ES-I3 (cell line): ENCODE measurements around the gene GABBR2.
"Not testable (repeated sequence)": the region's sequence is repeated elsewhere in the genome, so short reads cannot be mapped to it uniquely, and the experiment has no call there.

Experiments
- H3K36me3 ChIP-seq: 2 replicates; pipeline ENCODE4 v1.6.1; 2013; ENCODE audit warnings: mild to moderate bottlenecking, low read length, control low read depth, moderate library complexity; ENCODE audit not compliant: insufficient read depth
- H3K4me1 ChIP-seq: 2 replicates; pipeline ENCODE4 v1.6.1; 2013; ENCODE audit warnings: mild to moderate bottlenecking, control low read depth, low read length; ENCODE audit not compliant: insufficient read depth
- H3K9ac ChIP-seq: 2 replicates; pipeline ENCODE4 v1.6.1; 2013; ENCODE audit warnings: low read depth, mild to moderate bottlenecking, low read length, moderate library complexity
- H3K9me3 ChIP-seq: 2 replicates; pipeline ENCODE4 v1.6.1; 2013; ENCODE audit warnings: mild to moderate bottlenecking, low read length, moderate library complexity; ENCODE audit not compliant: control insufficient read depth, insufficient read depth

GABBR2 gene

DNA sequence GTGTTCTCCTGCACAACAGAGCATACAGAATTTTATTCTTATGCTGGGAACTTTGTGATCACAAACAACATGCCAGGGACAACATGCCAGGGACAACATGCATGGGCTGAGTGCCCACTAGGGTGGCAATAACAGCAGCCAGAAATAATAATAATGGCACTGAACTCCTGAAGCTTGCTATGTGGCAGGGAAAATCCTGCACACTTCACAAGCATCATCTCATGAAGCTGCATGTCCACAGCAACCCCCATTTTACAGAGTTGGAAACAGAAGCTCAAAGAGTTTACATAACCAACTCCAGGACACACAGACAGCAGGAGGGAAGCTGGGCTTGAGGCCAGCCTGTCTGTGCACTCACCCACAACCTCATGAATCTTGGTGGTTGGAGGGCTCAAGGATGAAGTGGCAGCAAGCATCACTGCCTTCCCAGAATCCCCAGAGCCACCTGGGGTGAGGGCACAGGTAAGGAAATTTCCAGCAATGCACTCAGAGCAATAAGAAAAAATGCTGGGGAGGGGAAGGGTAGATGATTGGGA, 111.4 kb downstream of the GABBR2 start:
- H3K9me3 ChIP-seq, result no peaks in the 10 kb centered on the region
- no peaks in the 10 kb centered on the region for H3K36me3 ChIP-seq
- no peaks in the 10 kb centered on the region for H3K4me1 ChIP-seq
- no peak overlapping the region for H3K9ac ChIP-seq

DNA sequence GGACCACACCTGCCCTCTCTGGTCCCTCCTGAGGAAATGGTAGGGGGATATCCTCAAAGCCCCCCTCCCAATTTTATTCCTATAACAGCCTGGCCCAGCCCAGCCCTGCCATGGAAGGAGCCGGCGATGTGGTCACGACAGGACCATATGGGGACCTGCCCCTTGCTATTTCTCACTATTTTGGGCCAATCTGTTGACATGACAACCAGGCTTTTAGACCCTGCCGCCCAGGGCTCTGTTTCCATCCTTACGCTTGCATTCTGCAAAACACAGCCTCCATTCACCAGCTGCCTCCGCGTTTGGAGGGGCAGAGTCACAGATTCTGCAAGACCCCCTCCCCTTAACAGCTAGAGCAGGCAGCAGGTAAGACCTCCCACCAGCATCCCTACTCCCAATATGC, 112.2 kb downstream of the GABBR2 start:
- no peaks in the 10 kb centered on the region for H3K36me3 ChIP-seq
- no peaks in the 10 kb centered on the region for H3K9me3 ChIP-seq
- H3K9ac ChIP-seq, result no peak overlapping the region
- H3K4me1 ChIP-seq, result no peaks in the 10 kb centered on the region

DNA sequence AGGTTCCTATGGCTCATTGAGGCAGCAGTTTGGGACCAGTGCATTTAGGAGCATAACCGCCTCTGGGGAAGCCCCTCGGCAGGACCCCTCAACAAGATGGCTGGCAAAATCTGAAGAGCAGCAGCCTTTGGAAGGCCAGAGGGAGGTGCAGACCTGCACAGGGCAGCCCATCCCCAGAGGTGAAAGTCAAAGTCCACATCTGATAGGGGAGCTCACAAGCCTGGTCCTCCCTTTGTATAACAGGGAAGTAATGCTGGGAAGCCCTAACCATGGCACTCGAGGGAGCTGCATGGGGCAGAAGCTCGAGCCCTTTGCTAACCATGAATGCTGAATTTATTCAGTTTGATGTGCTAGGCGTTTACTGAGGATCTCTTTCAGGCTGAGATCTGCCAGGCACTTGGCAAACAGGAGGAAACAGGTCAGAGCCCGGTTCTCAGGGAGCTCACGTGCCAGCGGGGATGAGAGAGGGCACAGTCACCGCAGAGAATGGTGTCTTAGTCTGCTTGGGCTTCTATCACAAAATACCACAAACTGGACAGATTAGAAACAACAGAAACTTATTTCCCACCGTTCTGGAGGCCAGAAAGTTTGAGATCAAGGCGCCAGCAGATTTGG, 114.1 kb downstream of the GABBR2 start:
- Histone ChIP-seq H3K9me3 (no peaks in the 10 kb centered on the region), H3K9ac (no peak overlapping the region), H3K4me1 (no peaks in the 10 kb centered on the region), H3K36me3 (no peaks in the 10 kb centered on the region)

DNA sequence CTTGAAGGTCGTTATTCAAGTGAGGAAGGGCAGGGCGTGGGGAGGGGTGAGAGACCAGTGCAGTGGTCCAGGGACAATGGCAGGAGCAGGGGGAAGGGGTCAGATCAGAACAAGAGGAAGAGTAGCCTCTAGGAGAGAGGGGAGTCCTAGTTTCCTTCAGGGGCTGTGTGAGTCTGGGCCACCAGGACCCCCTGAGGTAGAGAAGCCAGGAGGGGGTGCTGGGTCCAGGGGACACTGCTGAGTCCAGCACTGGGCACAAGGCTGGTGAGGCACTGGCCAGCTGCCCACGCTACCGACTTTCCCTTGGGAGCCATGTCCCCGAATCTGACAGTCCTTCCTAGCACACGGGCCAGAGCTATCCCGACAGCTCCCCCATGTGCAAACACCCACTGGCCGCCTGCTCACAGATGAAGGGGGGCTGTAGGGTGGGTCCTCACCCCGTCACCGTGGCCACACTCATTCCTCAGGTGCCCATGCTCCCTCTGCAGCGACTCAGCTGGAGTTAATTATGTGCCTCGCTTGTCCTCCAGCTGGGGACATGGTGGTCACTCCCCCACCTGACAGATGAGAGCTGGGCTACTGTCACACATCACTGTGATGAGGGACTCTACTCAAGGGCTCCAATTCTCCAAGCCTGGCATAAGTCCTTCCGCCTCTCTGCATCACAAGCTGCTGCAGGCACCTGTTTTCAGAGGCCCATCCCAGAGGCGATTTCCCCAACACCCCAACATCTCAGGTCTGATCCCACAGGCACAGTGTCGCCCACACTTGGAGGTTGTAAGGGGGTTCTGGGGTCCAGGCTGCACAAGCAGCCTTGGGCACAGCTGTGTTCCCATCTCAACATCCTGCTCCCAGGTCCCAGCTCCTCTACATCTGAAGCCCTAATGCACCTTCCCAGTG, 115.1 kb downstream of the GABBR2 start:
- no peak overlapping the region for H3K9ac ChIP-seq
- no peaks in the 10 kb centered on the region for H3K36me3 ChIP-seq
- no peaks in the 10 kb centered on the region for H3K4me1 ChIP-seq
- no peaks in the 10 kb centered on the region for H3K9me3 ChIP-seq

DNA sequence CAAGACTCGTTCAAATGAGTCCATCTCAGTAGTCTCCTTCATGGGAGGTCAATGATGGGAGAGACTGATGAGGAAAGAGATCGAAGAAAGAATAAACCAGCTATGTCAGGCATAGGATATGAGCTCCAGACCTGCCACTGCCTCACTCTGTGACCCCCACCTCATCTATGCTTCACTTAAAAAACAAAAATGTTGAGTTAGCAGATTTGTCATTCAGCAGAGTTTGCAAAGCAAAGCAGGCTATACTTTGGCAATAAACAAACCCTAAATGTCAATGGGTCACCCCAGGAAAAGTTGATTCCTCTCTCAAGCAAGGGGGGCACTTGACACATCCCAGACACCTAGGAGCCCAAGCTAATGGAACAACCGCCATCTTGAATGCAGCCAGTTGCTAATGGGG, 117.0 kb downstream of the GABBR2 start:
- H3K9ac ChIP-seq, result no peak overlapping the region
- H3K9me3 ChIP-seq, result no peaks in the 10 kb centered on the region
- H3K36me3 ChIP-seq, result no peaks in the 10 kb centered on the region
- no peaks in the 10 kb centered on the region for H3K4me1 ChIP-seq

DNA sequence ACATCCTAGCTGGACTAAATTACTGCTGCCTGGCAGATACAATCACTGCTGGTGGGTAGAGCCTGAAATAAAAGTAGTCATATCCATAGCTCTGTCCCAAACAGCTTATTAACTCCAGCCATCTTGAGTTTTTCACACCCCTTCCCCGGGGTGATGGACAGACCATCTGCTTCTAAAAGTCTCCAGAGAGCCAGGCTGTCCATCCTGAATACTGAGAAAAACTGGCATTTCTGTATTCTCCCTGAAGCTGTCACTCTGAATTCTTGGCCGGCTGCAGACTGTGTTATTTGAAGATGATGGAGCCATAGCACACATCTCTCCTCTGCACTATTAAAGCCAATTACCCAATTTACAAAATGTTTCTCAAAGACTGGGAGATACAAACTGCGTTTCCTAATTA, 118.6 kb downstream of the GABBR2 start:
- no peaks in the 10 kb centered on the region for H3K36me3 ChIP-seq
- no peaks in the 10 kb centered on the region for H3K4me1 ChIP-seq
- no peaks in the 10 kb centered on the region for H3K9me3 ChIP-seq
- H3K9ac ChIP-seq, result no peak overlapping the region

DNA sequence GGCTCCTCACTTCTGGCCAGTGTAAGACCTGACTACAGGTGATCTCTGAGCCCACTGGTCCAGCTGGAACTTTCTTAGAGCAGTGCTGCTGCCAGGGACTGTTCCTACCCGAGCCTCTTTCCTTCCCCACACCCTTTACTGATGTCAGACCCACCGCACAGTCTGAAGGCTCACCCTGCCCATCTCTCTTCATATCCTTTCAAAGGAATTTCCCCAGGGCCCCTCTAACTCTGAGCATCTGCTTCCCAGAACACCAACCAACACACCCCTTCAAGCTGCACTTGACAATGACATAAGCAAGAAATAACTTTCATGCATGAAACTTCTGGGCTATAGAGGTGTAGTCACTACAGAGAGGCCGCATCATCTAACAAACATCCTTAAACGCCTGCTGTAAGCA, 119.6 kb downstream of the GABBR2 start:
- Histone ChIP-seq H3K9me3 (no peaks in the 10 kb centered on the region), H3K9ac (no peak overlapping the region), H3K36me3 (no peaks in the 10 kb centered on the region), H3K4me1 (no peaks in the 10 kb centered on the region)

DNA sequence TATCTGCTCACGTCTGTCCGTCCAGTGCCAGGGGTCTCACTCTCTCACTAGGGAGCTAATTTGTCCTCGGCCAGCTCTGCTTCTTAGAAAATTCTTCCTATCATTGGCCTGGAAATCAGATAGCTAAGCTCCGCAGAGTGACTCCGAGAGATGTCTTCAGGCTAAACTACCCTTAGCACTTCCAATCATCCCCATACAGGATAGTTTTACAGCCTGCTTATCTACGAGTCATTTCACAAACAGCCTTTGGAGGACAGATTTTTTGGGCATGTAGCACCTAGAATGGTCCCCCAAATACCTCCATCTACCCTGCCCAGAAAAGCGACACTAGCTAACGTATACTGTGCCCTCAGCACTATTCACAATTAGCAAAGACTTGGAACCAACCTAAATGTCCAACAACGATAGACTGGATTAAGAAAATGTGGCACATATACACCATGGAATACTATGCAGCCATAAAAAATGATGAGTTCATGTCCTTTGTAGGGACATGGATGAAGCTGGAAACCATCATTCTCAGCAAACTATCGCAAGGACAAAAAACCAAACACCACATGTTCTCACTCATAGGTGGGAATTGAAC, 123.8 kb downstream of the GABBR2 start:
- H3K4me1 ChIP-seq, H3K36me3 ChIP-seq, H3K9ac ChIP-seq, H3K9me3 ChIP-seq: not testable (repeated sequence)

DNA sequence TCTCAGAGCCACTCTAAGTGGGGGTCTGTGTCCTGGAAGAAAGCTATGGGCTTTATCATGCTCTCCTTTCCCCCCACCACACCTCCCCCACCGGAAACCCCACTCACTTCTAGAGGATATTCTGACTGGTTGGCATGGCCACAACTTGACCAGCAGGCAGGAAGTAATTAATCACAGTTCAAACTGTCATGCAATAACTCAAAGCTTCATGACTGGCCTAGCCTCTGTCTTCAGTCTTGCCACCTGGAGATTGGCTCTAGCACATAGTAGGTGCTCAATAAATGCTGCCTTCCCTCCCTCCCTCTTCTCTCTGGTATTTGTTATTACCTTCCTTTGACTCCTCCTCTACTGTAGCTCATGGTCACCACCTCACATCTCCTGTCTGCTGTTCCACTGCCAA, 124.7 kb downstream of the GABBR2 start:
- no peaks in the 10 kb centered on the region for H3K36me3 ChIP-seq

DNA sequence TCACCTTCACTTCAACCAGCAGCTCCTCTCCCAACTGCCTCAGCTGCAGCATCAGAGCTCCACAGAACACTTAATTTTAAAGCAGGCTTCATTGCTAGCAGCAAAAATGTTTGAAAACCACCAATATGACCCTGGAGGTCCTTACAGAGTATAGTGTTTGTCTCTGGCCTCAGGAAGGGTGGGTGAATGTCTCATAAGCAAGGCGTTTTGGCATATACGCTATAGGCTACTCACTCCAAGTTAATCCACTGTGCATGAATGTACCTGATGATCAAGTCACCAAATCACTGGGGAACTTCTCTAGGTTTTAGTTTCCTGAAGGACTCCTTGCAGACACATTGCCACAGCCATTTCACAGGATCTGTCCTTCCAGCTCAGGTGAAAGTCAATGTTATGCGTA, 125.3 kb downstream of the GABBR2 start:
- Histone ChIP-seq H3K9ac (no peak overlapping the region), H3K9me3 (no peaks in the 10 kb centered on the region; the same call in 1 of the 2 replicates), H3K36me3 (no peaks in the 10 kb centered on the region), H3K4me1 (0 out of 2 replicates have a peak, but pooled peaks cover 3% of the 10 kb centered on the region)

More for the DNA sequence above, 124.7 kb downstream of the GABBR2 start:
- Histone ChIP-seq H3K9me3 (no peaks in the 10 kb centered on the region; the same call in 1 of the 2 replicates), H3K4me1 (0 out of 2 replicates have a peak, but pooled peaks cover 3% of the 10 kb centered on the region), H3K9ac (no peak overlapping the region)

DNA sequence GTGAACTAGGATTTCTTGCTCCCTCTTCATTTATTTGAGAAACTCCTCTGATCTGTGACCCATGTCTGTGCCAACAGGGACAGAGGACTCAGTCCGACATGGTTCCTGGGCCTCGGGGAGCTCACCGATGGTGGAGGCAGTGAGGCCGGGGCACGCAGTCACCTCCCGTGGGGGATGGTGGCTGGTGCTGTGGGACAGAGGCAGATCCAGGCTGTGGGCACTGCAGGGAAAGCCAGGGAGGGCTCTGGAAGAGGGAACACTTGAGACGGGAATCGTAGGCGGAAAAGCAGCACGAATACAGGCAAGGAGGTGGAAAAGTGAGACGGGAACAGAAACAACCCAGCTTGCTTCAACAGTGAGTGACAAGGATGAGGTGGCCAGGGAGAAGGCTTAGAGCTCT, 127.8 kb downstream of the GABBR2 start:
- H3K36me3 ChIP-seq, result no peaks in the 10 kb centered on the region
- no peak overlapping the region for H3K9ac ChIP-seq
- no peaks in the 10 kb centered on the region; the same call in 1 of the 2 replicates for H3K9me3 ChIP-seq
- H3K4me1 ChIP-seq, result 0 out of 2 replicates have a peak, but pooled peaks cover 3% of the 10 kb centered on the region

DNA sequence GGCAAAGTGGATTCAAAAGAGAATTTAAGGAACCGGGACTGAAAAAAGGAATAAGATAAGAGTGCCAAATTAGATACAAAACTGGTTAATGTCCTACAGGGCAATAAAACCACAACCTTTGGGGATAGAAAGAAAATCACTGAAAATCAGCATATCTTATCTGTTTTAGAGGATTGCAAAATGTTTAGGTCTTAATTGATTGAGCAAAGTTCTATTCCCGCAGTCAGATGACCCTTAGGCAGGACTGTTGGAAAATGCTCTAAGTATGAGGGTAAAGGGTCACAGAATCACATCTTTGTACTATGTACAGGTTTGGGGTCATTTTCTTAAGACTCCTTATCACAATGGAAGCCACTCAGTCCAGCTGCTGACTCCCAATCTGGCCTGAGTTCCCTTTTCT, 129.0 kb downstream of the GABBR2 start:
- H3K4me1 ChIP-seq, result 0 out of 2 replicates have a peak, but pooled peaks cover 3% of the 10 kb centered on the region
- no peaks in the 10 kb centered on the region for H3K36me3 ChIP-seq
- H3K9ac ChIP-seq, result no peak overlapping the region
- no peaks in the 10 kb centered on the region; the same call in 1 of the 2 replicates for H3K9me3 ChIP-seq

DNA sequence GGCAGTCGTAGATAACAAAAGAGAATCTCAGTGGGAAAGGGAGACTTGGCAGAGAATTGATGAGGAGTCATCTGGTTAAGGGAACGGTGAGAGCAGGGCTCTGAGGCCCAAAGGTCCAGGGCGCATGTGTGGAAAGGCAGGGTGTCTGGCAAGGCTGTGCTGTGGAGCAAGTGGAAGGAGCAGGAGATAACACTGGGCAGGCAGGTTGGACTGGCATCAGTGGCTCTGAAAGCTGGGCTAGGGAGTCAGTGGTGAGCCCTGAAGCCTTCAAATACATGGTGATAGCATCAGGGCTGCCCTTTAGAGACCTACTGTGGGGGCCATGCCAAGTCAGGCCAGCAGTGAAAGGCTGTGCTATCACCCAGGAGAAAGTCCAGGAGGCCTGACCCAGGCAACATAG, 131.3 kb downstream of the GABBR2 start:
- Histone ChIP-seq H3K9me3 (no peaks in the 10 kb centered on the region; the same call in 1 of the 2 replicates), H3K4me1 (no peaks in the 10 kb centered on the region), H3K9ac (no peak overlapping the region), H3K36me3 (no peaks in the 10 kb centered on the region)

DNA sequence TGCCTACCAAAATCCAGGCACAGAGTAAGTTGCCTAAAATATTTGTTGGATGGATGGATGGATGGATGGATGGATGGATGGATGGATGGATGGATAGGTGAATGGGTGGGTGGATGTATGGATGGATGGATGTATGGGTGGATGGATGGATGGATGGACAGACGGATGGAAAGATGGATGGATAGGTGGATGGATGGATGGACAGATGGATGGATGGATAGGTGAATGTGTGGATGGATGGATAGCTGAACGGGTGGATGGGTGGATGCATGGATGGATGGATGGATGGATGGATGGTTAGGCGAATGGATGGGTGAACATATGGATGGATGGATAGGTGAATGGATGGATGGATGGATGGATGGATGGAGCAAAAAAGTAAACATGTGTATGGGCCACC, 131.9 kb downstream of the GABBR2 start:
- Histone ChIP-seq H3K9me3 (no peaks in the 10 kb centered on the region), H3K36me3 (no peaks in the 10 kb centered on the region), H3K9ac (no peak overlapping the region), H3K4me1 (no peaks in the 10 kb centered on the region)
